Measurements from ENCODE around the gene CRYGS.

- TF ChIP-seq OSR2 (tag by site-specific recombination; IDR thresholded peaks at IDR 0.05) (no peak), YY1 (tag by site-specific recombination; IDR thresholded peaks at IDR 0.05) (no peak), EGR2 (tag by site-specific recombination; IDR thresholded peaks at IDR 0.05; ENCODE audit: low read depth) (no peak), CTCF (tag by site-specific recombination; IDR thresholded peaks at IDR 0.05) (no peak), ZNF513 (tag by site-specific recombination; IDR thresholded peaks at IDR 0.05) (no peak), ZNF792 (tag by site-specific recombination; IDR thresholded peaks at IDR 0.05) (no peak), ZSCAN23 (tag by site-specific recombination; IDR thresholded peaks at IDR 0.05) (no peak), KLF9 (tag by site-specific recombination; IDR thresholded peaks at IDR 0.05; ENCODE audit: low read depth) (no peak), ZNF423 (tag by site-specific recombination; IDR thresholded peaks at IDR 0.05) (no peak), REPIN1 (tag by site-specific recombination; IDR thresholded peaks at IDR 0.05; ENCODE audit: low read depth) (no peak)
Observed at GRCh38 chr3:186571644-186572013, 27.4 kb upstream of the CRYGS start.
